Neural crest cell (in vitro differentiated cells): ENCODE results near the gene DNAJC10. TPM values are rescaled to one million over a fixed set of nuclear protein-coding genes. Genes with fewer than 3 reads are reported as not detected.

ENCODE experiments used
- DNase-seq: peaks from one replicate; pipeline ENCODE4 v3.0.0; 2021; ENCODE audit warnings: low read depth, mixed read lengths, low spot score
- H3K27ac Mint-ChIP-seq: one replicate; pipeline ENCODE4 v1.8.0; 2021; ENCODE audit warnings: mild to moderate bottlenecking, mixed read lengths; ENCODE audit not compliant: unreplicated experiment
- H3K27me3 Mint-ChIP-seq: 2 replicates; pipeline ENCODE4 v1.8.0; 2021; ENCODE audit warnings: low read depth, mild to moderate bottlenecking, mixed read lengths
- H3K36me3 Mint-ChIP-seq: 2 replicates; pipeline ENCODE4 v1.8.0; 2021; ENCODE audit warnings: low read depth, mild to moderate bottlenecking, mixed read lengths
- H3K4me1 Mint-ChIP-seq: 2 replicates; pipeline ENCODE4 v1.8.0; 2021; ENCODE audit warnings: mixed read lengths
- H3K4me3 Mint-ChIP-seq: one replicate; pipeline ENCODE4 v1.8.0; 2021; ENCODE audit warnings: mild to moderate bottlenecking, mixed read lengths
- H3K9me3 Mint-ChIP-seq: 2 replicates; pipeline ENCODE4 v1.8.0; 2021; ENCODE audit warnings: mixed read lengths
- total RNA-seq: library from RNA; stranded (reverse); gene quantifications from 2 replicates; pipeline ENCODE4 v1.2.1, GENCODE V29; 2021
- TF ChIP-seq, protein P1 (sequence below): fragments of 200-600 bp; sonication (generic); conservative IDR thresholded peaks from 2 replicates; pipeline ENCODE4 v1.5.0; 2021; ENCODE audit warnings: antibody characterized with exemption, mild to moderate bottlenecking

The DNAJC10 gene
- total RNA-seq, 1 donor from 2014 or later, result 114 TPM

DNA sequence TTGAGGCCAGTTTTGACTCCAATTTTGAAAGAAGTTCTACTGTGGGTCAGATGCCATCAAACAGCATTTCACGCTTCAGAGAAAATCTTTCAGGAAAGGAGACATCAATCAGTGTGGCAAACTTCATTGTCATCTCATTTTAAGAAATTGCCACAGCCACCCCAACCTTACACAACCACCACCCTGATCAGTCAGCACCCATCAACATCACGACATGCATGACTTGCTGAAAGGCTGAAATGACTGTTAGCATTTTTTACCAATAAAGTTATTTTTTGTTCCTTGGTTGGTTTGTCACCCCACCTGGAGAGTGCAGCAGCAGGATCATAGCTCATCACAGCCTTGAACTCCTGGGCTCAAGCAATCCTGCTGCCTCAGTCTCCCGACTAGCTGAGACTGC, 10.4 kb downstream of the DNAJC10 start:
- H3K27ac Mint-ChIP-seq, result no peak overlapping the region
- DNase-seq, result no peak
- H3K27me3 Mint-ChIP-seq, result no peaks in the 10 kb centered on the region
- no peak overlapping the region for H3K4me3 Mint-ChIP-seq
- TF ChIP-seq, protein P1, sequence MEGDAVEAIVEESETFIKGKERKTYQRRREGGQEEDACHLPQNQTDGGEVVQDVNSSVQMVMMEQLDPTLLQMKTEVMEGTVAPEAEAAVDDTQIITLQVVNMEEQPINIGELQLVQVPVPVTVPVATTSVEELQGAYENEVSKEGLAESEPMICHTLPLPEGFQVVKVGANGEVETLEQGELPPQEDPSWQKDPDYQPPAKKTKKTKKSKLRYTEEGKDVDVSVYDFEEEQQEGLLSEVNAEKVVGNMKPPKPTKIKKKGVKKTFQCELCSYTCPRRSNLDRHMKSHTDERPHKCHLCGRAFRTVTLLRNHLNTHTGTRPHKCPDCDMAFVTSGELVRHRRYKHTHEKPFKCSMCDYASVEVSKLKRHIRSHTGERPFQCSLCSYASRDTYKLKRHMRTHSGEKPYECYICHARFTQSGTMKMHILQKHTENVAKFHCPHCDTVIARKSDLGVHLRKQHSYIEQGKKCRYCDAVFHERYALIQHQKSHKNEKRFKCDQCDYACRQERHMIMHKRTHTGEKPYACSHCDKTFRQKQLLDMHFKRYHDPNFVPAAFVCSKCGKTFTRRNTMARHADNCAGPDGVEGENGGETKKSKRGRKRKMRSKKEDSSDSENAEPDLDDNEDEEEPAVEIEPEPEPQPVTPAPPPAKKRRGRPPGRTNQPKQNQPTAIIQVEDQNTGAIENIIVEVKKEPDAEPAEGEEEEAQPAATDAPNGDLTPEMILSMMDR, result no peak
- H3K4me1 Mint-ChIP-seq, result no peaks in the 10 kb centered on the region
- H3K9me3 Mint-ChIP-seq, result no peaks in the 10 kb centered on the region
- H3K36me3 Mint-ChIP-seq, result peaks cover 13% of the 10 kb centered on the region

DNA sequence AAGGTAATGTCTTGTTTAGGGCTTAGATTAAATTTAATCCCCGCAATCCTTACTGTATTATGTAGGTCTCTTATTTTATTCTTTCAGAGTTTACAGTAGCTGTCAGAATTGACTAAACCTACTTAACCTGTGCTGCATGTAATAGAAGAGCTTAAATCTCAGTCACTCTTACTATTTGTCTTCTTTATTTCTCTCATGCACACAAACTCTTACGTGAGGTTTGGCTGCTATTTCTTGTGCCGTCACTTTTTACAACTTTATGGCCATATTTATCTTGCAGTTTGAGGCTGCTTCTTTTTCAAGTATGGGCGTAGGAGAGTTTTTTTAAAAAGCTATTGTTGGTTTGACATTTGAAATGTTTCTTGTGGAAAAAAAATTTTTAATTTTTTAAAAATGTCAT, 12.0 kb downstream of the DNAJC10 start:
- Mint-ChIP-seq H3K4me1 (no peaks in the 10 kb centered on the region), H3K36me3 (peaks cover 13% of the 10 kb centered on the region), H3K4me3 (no peak overlapping the region), H3K27me3 (no peaks in the 10 kb centered on the region), H3K9me3 (no peaks in the 10 kb centered on the region), H3K27ac (no peak overlapping the region)
- TF ChIP-seq, protein P1, result no peak
- no peak for DNase-seq

DNA sequence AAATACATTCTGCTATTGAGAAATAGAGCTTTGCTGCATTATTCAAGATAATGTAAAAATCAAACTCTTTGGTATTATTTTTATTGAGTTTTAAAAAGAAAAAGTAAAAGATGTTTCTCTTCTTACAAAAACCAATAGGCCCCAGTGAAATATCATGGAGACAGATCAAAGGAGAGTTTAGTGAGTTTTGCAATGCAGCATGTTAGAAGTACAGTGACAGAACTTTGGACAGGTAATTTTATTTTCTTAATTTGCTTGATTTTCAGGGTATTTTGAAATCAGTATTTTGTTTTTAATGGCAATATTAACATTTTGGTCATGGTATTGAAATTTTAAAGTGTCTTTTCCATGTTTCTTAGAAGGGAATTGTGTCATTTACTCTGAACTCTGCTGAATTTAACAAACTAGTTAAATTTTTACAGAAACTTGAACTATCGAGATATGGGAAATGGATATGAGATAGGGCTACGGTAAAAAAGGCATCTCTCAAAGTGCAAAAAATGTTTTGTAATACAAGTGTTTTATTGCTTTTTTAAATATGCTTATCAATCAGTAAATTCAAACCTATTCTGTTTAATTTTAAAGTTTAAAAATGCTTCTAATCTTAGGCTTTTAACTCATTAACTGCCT, 13.8 kb downstream of the DNAJC10 start:
- Mint-ChIP-seq H3K4me1 (no peaks in the 10 kb centered on the region), H3K27ac (no peak overlapping the region), H3K9me3 (no peaks in the 10 kb centered on the region), H3K27me3 (no peaks in the 10 kb centered on the region), H3K36me3 (peaks cover 8% of the 10 kb centered on the region), H3K4me3 (no peak overlapping the region)
- no peak for DNase-seq
- TF ChIP-seq, protein P1, result no peak

DNA sequence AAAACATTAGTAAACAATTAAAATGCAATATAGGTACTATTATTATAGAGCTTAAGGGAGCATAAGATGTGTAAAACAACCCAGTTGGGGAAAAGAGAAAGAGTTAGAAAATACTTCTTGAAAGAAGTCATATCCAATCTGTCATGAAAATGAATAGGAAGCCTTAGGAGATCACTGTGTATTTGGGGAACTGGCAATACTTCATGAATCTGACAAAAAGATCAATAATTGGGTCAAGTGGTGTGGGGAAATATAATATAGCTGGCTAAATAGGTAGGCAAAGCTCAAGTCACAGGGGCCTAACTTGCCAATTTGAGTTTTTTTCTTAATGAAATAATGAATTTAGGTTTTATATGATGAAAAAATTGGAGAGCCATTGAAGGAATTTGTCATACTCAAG, 14.4 kb downstream of the DNAJC10 start:
- Mint-ChIP-seq H3K4me3 (no peak overlapping the region), H3K9me3 (no peaks in the 10 kb centered on the region), H3K36me3 (peaks cover 4% of the 10 kb centered on the region), H3K27ac (no peak overlapping the region), H3K27me3 (no peaks in the 10 kb centered on the region), H3K4me1 (no peaks in the 10 kb centered on the region)
- no peak for DNase-seq
- TF ChIP-seq, protein P1, result no peak

DNA sequence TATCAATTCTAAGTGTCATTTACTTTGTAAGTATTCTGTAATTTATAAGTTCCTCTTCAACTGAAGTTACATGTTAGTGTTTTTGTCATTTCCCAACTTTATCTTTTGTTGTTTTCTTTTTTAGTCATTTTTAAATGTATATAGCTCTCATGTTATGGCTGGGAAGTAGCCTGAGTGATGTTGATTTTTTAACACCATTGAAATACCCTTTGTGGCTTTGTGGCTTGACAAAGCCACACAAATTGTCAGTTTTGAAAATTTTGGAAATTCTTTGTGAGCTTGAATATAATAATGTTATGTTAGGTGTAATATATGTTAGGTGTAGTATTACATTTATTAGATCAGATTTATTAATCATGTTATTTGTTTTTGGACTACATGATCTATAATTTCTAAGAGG, 16.7 kb downstream of the DNAJC10 start:
- H3K9me3 Mint-ChIP-seq, result no peaks in the 10 kb centered on the region
- peaks cover 8% of the 10 kb centered on the region for H3K36me3 Mint-ChIP-seq
- TF ChIP-seq, protein P1, result no peak
- H3K27me3 Mint-ChIP-seq, result no peaks in the 10 kb centered on the region
- no peaks in the 10 kb centered on the region for H3K4me1 Mint-ChIP-seq
- DNase-seq, result no peak
- no peak overlapping the region for H3K27ac Mint-ChIP-seq
- no peak overlapping the region for H3K4me3 Mint-ChIP-seq
